HG03571 (cell line): ENCODE results near the gene CDH5.
"Not testable (repeated sequence)": the region's sequence is repeated elsewhere in the genome, so short reads cannot be mapped to it uniquely, and the experiment has no call there.

ENCODE experiments used
- ATAC-seq: cut with Tn5 transposase; IDR thresholded peaks from one replicate; pipeline ENCODE4 v1.9.1; 2021; ENCODE audit not compliant: unreplicated experiment

The CDH5 gene

GRCh38 chr16:66366433-66367299, at the start of gene CDH5:
CDH5 (plus strand) TSS chr16:66366691; CDS start chr16:66379338, 12,647 bp downstream.
- no peak for ATAC-seq

GRCh38 chr16:66318505-66318904, 48.0 kb upstream of the CDH5 start:
- no peak for ATAC-seq

- ATAC-seq = no peak
Measured at GRCh38 chr16:66320774-66321173, 45.7 kb upstream of the CDH5 start.

DNA sequence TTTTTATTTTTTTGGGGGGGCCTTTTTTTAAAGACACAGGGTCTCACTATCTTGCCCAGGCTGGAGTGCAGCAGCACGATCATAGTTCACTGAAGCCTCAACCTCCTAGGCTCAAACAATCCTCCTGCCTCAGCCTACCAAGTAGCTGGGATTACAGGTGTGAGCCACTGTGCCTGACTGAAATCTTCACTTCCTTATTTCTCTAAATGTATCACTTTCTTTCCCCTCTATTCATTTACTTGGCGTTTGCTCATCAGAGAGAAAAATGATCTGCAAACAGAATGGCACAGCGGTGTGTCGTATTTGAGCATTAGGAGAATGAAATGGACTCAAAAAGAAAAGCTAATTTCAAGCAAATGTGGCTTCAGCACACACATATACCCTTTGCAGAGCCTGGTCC, 44.3 kb upstream of the CDH5 start:
- no peak for ATAC-seq

- no peak for ATAC-seq
Measured at GRCh38 chr16:66324815-66325515, 41.5 kb upstream of the CDH5 start.

DNA sequence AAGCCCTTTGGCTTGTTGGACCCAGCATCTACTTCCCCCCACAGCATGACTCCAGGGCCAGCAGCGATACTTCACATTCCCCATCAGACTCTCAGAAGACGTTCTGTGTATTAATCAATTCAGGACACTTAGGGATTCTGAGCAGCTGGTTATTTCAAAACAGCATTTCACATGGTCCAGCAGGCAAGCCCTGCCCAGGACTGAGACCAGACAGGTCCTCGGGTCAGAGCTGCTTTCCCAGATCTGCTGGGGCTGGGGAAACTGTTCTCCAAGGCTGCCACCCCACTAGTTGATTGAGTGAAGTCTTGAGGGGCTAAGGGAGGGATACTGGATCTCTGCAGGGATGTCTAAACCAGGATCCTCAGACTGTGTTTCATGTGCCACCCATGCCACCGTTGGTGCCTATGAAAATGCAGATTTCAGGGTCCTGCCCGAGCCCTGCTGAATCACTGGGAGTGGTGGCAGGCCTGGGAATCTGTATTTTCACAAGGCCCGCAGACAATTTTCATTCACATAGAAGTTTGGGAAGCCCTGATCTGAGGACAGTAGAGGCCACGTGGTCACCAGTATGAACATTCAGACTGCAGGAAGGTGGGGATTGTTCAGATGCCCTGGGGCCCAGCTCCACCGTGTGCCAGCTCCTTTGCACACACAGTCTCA, 40.6 kb upstream of the CDH5 start:
- no peak for ATAC-seq

GRCh38 chr16:66326991-66327513, 39.4 kb upstream of the CDH5 start:
- ATAC-seq = no peak

- no peak for ATAC-seq
Measured at GRCh38 chr16:66328282-66328681, 38.2 kb upstream of the CDH5 start.

DNA sequence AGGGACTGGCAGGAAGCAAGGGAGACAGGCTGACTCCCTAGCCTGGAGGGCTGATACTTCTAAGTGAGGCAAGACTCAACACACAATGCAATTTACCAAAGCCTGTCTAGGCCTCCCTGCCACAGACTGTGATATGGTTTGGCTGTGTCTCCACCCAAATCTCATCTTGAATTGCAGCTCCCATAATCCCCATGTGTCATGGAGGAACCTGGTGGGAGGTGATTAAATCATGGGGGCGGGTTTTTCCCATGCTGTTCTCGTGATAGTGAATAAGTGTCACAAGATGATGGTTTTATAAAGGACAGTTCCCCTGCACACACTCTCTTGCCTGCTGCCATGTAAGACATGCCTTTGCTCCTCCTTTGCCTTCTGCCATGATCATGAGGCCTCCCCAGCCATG, 35.0 kb upstream of the CDH5 start:
- ATAC-seq = not testable (repeated sequence)

GRCh38 chr16:66332634-66333610, 33.6 kb upstream of the CDH5 start:
- no peak for ATAC-seq

DNA sequence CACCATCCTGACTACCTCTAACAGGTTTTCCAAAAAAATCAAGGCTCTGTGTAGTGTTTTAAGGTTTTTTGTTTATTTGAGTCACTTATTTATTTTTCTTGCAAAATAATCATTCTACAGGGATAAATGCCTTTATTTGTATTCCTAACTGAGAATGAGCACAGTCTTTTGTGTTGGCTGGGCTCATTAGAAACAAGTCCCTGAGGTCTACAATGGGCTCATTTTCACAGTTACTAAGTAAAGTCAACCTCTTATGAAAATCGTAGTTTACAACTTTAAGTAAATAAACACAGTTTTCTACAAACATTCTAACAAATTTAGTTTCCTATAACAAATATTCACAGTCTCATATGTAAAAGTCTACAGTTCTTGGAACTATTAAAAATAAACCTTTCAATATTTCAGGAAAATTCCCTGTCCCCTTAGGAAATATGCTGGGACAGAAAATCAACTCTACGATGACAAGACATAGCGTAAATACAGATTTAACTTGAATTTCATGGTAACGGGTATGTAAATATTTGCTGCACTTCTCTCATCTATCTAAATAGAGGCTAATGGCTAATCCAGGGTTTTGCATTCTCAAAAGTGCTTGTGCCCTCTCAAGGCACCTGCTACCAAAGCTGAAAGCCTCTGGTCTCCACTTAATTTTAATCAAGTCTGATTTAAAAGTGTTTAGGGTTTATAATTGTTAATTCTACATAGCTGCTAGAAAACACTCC, 31.5 kb upstream of the CDH5 start:
- no peak for ATAC-seq

GRCh38 chr16:66335704-66336329, 30.7 kb upstream of the CDH5 start:
- no peak for ATAC-seq

DNA sequence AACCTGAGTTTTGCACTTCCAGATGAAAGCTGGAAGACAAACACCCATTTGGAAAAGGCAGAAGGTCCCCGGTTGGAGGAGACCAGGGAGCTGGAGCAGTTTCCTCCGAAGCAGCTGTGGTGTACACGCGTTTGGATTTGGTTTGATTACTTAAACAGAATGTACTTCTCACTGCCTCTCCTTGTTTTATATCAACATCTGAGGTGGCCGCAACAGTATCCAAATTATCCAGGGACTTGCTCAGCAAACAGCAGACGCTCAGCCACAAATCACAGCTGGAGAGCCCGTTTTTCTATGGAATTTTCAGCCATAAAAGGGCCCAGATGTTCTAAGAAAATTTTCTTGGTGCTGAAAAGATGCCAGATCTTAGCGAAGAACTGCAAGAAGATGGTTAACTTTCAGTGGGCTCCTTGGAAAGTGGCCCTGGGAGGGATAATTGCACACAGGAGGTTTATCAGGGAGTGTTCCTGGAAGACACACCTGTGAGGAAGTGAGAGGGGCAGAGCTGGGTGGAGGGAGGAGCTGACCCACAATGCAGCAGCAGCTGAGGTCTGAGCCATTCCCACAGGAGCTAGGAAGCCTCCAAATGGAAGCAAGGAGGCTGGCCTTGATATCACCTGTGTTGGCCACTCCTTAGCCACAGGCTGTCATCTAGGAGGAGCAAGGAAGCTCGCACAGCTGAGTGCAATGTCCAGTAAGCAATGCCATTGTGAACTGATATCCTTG, 28.9 kb upstream of the CDH5 start:
- no peak for ATAC-seq

GRCh38 chr16:66342294-66342900, 24.1 kb upstream of the CDH5 start:
- ATAC-seq = no peak

DNA sequence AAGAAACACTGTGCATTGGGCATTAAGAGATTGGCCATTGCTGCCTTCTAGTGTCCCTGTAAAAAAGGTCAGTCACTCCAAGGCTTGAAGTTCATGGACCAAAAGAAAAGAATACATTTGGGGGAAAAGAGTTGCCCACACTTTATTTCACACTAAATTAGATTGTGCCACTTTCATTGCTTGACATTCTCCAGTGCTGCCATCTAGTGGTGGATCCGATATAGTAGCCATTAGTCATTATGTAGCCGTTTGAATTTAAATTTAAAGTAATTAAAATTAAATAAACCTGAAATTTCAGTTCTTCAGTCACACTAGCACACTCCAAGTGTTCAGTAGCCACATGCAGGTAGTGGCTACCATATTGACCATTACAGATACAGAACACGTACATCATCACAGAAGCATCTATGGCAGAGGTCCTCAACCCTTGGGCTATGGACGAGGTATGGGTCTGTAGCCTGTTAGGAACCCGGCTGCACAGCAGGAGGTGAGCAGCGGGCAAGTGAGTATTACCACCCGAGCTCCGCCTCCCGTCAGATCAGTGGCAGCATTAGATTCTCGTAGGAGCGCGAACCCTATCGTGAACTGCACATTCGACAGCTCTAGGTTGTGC, 21.9 kb upstream of the CDH5 start:
- ATAC-seq = no peak

DNA sequence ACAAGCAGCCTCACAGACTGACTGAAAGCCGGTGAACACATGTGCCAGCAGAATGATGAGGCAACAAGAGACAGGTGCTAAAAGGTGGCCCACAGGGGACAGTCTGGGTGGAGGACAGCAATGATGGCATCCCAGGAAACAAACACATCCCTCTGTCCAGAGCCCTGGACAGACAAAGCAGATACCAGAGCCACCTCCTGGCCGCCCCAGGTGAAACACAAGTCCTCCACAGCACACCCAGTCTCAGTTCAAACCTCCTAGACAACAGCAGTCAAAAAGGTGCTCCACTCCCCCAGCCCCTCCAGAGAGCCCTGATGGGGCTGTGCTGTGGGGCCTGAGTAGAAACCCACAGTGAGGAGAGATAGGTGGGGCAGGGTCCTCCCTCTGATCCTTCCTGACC, 20.3 kb upstream of the CDH5 start:
- no peak for ATAC-seq

DNA sequence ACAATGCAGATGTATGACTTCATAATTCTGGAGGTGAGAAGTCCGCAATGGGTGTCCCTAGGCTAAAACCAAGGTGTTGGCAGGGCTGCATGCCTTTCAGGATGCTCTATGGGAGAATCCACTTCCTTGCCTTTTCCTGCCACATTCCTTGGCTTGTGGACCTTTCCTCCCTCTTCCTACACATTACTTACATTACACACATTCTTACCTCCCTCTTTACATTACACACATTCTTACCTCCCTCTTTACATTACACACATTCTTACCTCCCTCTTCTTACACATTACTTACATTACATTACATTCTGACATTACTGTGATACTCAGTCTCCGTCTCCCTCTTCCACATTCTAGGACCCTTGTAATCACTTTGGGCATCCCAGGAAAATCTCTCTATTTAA, 14.2 kb upstream of the CDH5 start:
- ATAC-seq = no peak

DNA sequence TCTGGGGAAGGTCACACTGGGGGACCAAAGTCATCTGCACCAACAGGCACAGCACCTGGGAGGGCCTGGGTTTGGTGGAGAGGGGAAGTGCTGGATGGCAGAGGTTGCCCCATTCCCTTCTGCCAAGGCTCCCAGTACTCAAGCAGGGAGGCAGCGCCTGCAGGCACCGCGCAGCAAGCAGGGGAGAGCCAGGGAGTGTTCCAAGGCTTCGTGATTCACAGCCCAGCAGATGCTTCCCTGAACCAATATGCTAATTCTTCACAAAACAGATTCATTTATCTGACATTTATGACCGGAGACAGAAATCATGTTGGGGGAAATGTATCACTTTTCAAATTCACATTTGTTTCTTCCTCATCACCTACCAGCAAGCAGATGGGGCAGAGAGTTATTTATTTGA, 13.4 kb upstream of the CDH5 start:
- ATAC-seq = no peak
